NCI-H446 treated with DMSO at 0.1 percent for 48 hours (cell line): ENCODE measurements around the gene NAT8L.

ENCODE experiments used
- DNase-seq: peaks from one replicate; lab custom pipeline; 2025; lab: John Stamatoyannopoulos, UW

The NAT8L gene

GRCh38 chr4:2064276-2064991, 5.3 kb downstream of the NAT8L start:
- DNase-seq: no peak

- DNase-seq: no peak
These were observed 6.2 kb downstream of the NAT8L start for GRCh38 chr4:2065106-2065930.

GRCh38 chr4:2066011-2066551, 7.0 kb downstream of the NAT8L start:
- no peak for DNase-seq

GRCh38 chr4:2066571-2067445, 7.7 kb downstream of the NAT8L start:
- no peak for DNase-seq

- no peak for DNase-seq
These were observed 8.5 kb downstream of the NAT8L start for GRCh38 chr4:2067446-2068197.

GRCh38 chr4:2068198-2068470, 9.0 kb downstream of the NAT8L start:
- no peak for DNase-seq

GRCh38 chr4:2068566-2068965, 9.4 kb downstream of the NAT8L start:
- DNase-seq: no peak

- no peak for DNase-seq
These were observed 10.2 kb downstream of the NAT8L start for GRCh38 chr4:2069161-2069971.

- no peak for DNase-seq
These were observed 10.9 kb downstream of the NAT8L start for GRCh38 chr4:2069986-2070385.

GRCh38 chr4:2070421-2071251, 11.5 kb downstream of the NAT8L start:
- no peak for DNase-seq

GRCh38 chr4:2071252-2071911, 12.3 kb downstream of the NAT8L start:
- no peak for DNase-seq

GRCh38 chr4:2071912-2072867, 13.1 kb downstream of the NAT8L start:
- no peak for DNase-seq

GRCh38 chr4:2072971-2073807, 14.1 kb downstream of the NAT8L start:
- no peak for DNase-seq

GRCh38 chr4:2073808-2074481, 14.8 kb downstream of the NAT8L start:
- DNase-seq: no peak

GRCh38 chr4:2074588-2074987, 15.5 kb downstream of the NAT8L start:
- no peak for DNase-seq

GRCh38 chr4:2075171-2075986, 16.3 kb downstream of the NAT8L start:
- no peak for DNase-seq
